CD14-positive monocyte (primary cell): ENCODE data around the gene C11orf42. TPM values are rescaled to one million over a fixed set of nuclear protein-coding genes. Genes with fewer than 3 reads are reported as not detected.

Experiments used
- DNase-seq, 3 donors: peaks; one replicate each; pipeline ENCODE4 v3.0.0-alpha.2; 2011 to 2022
- H2AFZ ChIP-seq: 2 replicates; pipeline ENCODE4 v1.6.0; 2012; ENCODE audit warnings: mild to moderate bottlenecking, low read depth, low read length, inconsistent platforms; ENCODE audit not compliant: insufficient read depth, poor library complexity, severe bottlenecking
- H3K27ac ChIP-seq, 2 donors: 1 replicate in 1 of 2; 2 replicates in 1 of 2; pipeline ENCODE4 v1.5.1; 2012 to 2013; ENCODE audit warnings: low read length in 2 of 2, control low read depth in 1 of 2, inconsistent platforms in 1 of 2, low read depth in 1 of 2, mild to moderate bottlenecking in 1 of 2
- H3K27me3 ChIP-seq, 2 donors: one replicate each; pipeline versions ENCODE4 v1.6.0 to v1.6.1; 2011 to 2013; ENCODE audit warnings: low read length in 2 of 2; ENCODE audit not compliant: control insufficient read depth in 2 of 2, insufficient read depth in 2 of 2
- H3K36me3 ChIP-seq, 2 donors: replicated peaks in 1 of 2; 1 replicate in 1 of 2; 2 replicates in 1 of 2; pipeline versions ENCODE4 v1.5.1 to v1.6.1; 2012 to 2013; ENCODE audit warnings: low read length in 2 of 2, control low read depth in 1 of 2, inconsistent platforms in 1 of 2, mild to moderate bottlenecking in 1 of 2; ENCODE audit not compliant: insufficient read depth in 2 of 2, control insufficient read depth in 1 of 2
- H3K4me1 ChIP-seq, 2 donors: 1 replicate in 1 of 2; 2 replicates in 1 of 2; pipeline versions ENCODE4 v1.5.1 to v1.6.1; 2012 to 2013; ENCODE audit warnings: low read length in 2 of 2, control low read depth in 1 of 2, inconsistent platforms in 1 of 2, mild to moderate bottlenecking in 1 of 2, moderate library complexity in 1 of 2; ENCODE audit not compliant: insufficient read depth in 2 of 2, control insufficient read depth in 1 of 2
- H3K4me2 ChIP-seq: replicated peaks from 2 replicates; pipeline ENCODE3; 2012; ENCODE audit warnings: low read length, moderate library complexity, mild to moderate bottlenecking; ENCODE audit not compliant: poor library complexity, severe bottlenecking; ENCODE audit errors: extremely low read depth
- H3K4me3 ChIP-seq, 3 experiments: fragments of 200-600 bp in 1 of 3; sonication (generic) in 1 of 3; replicated peaks in 1 of 3; 1 replicate in 2 of 3; 2 replicates in 1 of 3; pipeline ENCODE4 v1.5.1; 2011 to 2013; ENCODE audit warnings: low read length in 3 of 3, mild to moderate bottlenecking in 3 of 3, control low read depth in 2 of 3, low read depth in 2 of 3, inconsistent platforms in 1 of 3, moderate library complexity in 1 of 3
- H3K79me2 ChIP-seq: 2 replicates; pipeline ENCODE4 v1.6.0; 2012; ENCODE audit warnings: mild to moderate bottlenecking, control low read depth, inconsistent platforms, low read length, moderate library complexity; ENCODE audit not compliant: insufficient read depth
- H3K9ac ChIP-seq: 2 replicates; pipeline ENCODE4 v1.6.0; 2017; ENCODE audit warnings: low read length, mild to moderate bottlenecking; ENCODE audit not compliant: insufficient read depth, poor library complexity, severe bottlenecking
- H3K9me3 ChIP-seq, 2 donors: replicated peaks in 1 of 2; 1 replicate in 1 of 2; 2 replicates in 1 of 2; pipeline versions ENCODE4 v1.5.1 to v1.6.1; 2012 to 2013; ENCODE audit warnings: low read length in 2 of 2, control low read depth in 1 of 2; ENCODE audit not compliant: control insufficient read depth in 1 of 2, insufficient read depth in 1 of 2
- H4K20me1 ChIP-seq: 2 replicates; pipeline ENCODE4 v1.6.0; 2012; ENCODE audit warnings: mild to moderate bottlenecking, low read length, control low read depth, moderate library complexity; ENCODE audit not compliant: insufficient read depth
- H3K27ac Mint-ChIP-seq, 7 donors: one replicate each; pipeline ENCODE4 v1.8.0; 2020; ENCODE audit warnings: mild to moderate bottlenecking in 7 of 7, mixed read lengths in 7 of 7, moderate library complexity in 6 of 7, inconsistent platforms in 2 of 7
- H3K27me3 Mint-ChIP-seq, 3 donors: one replicate each; pipeline ENCODE4 v1.8.0; 2021 to 2022; ENCODE audit warnings: low read depth in 3 of 3, mild to moderate bottlenecking in 3 of 3, mixed read lengths in 3 of 3, moderate library complexity in 3 of 3, inconsistent platforms in 1 of 3
- H3K36me3 Mint-ChIP-seq, 2 donors: one replicate each; pipeline ENCODE4 v1.8.0; 2020; ENCODE audit warnings: mixed read lengths in 2 of 2, inconsistent platforms in 1 of 2, mild to moderate bottlenecking in 1 of 2
- H3K4me1 Mint-ChIP-seq: one replicate; pipeline ENCODE4 v1.8.0; 2020; ENCODE audit warnings: mild to moderate bottlenecking, mixed read lengths
- H3K4me3 Mint-ChIP-seq, 2 donors: one replicate each; pipeline ENCODE4 v1.8.0; 2020; ENCODE audit warnings: mild to moderate bottlenecking in 2 of 2, mixed read lengths in 2 of 2, moderate library complexity in 1 of 2
- H3K9me3 Mint-ChIP-seq, 7 donors: one replicate each; pipeline ENCODE4 v1.8.0; 2020 to 2022; ENCODE audit warnings: mixed read lengths in 7 of 7, mild to moderate bottlenecking in 6 of 7, moderate library complexity in 6 of 7, inconsistent platforms in 2 of 7
- WGBS: methylation state at CpG from one replicate; pipeline ENCODE4 v1.1.5; 2013; ENCODE audit warnings: missing lambda C conversion rate; ENCODE audit not compliant: insufficient coverage; 5-methylcytosine and 5-hydroxymethylcytosine counted together
- intact Hi-C, 2 donors: fragments of 100-400 bp; cut with micrococcal nuclease; formaldehyde crosslinking; loops; one replicate each; pipeline versions ENCODE4 v1.15.0 to v1.15.1; 2023
- polyA plus RNA-seq, 3 donors: library from polyadenylated mRNA; depleted of rRNA in 1 of 3; unstranded in 2 of 3; stranded (reverse) in 1 of 3; fragments of 300-500 nt in 2 of 3; fragments of >200 nt in 1 of 3; fragmentation: Illumina TruSeq in 2 of 3; gene quantifications; 1 replicate in 2 of 3; 2 replicates in 1 of 3; pipeline ENCODE4 v1.2.3, GENCODE V29; 2012 to 2021
- TF ChIP-seq, protein P1 (sequence below): fragments of 200-600 bp; IDR thresholded peaks from one replicate; pipeline ENCODE4 v1.8.0; 2022; ENCODE audit warnings: antibody characterized with exemption, mild to moderate bottlenecking

The C11orf42 gene
- polyA plus RNA-seq, 3 donors: not detected

- no peaks in the 10 kb centered on the region for H3K36me3 Mint-ChIP-seq
- Histone ChIP-seq H3K9me3 (peaks cover 0 to 21% of the 10 kb centered on the region in 2 donors), H4K20me1 (no peaks in the 10 kb centered on the region), H3K27ac (no peak overlapping the region), H3K4me2 (peak overlapping the region; percentile 71), H3K79me2 (no peaks in the 10 kb centered on the region), H3K4me1 (peaks cover 14 to 18% of the 10 kb centered on the region in 2 donors), H3K36me3 (no peaks in the 10 kb centered on the region), H3K27me3 (peaks cover 85 to 96% of the 10 kb centered on the region in 2 donors), H3K9ac (no peak overlapping the region), H2AFZ (no peak overlapping the region), H3K4me3 (no peak overlapping the region)
- peaks cover 0 to 12% (median 2%) of the 10 kb centered on the region in 7 donors for H3K9me3 Mint-ChIP-seq
- intact Hi-C loops: no loop called here
- no peak for DNase-seq
- peaks cover 12% of the 10 kb centered on the region for H3K4me1 Mint-ChIP-seq
- 33% methylated on average over 2 of the region's 5 CpGs for WGBS
- H3K27me3 Mint-ChIP-seq: peaks cover 0 to 29% (median 3%) of the 10 kb centered on the region in 3 donors
- no peak overlapping the region for H3K4me3 Mint-ChIP-seq
- no peak overlapping the region for H3K27ac Mint-ChIP-seq
- TF ChIP-seq, protein P1, sequence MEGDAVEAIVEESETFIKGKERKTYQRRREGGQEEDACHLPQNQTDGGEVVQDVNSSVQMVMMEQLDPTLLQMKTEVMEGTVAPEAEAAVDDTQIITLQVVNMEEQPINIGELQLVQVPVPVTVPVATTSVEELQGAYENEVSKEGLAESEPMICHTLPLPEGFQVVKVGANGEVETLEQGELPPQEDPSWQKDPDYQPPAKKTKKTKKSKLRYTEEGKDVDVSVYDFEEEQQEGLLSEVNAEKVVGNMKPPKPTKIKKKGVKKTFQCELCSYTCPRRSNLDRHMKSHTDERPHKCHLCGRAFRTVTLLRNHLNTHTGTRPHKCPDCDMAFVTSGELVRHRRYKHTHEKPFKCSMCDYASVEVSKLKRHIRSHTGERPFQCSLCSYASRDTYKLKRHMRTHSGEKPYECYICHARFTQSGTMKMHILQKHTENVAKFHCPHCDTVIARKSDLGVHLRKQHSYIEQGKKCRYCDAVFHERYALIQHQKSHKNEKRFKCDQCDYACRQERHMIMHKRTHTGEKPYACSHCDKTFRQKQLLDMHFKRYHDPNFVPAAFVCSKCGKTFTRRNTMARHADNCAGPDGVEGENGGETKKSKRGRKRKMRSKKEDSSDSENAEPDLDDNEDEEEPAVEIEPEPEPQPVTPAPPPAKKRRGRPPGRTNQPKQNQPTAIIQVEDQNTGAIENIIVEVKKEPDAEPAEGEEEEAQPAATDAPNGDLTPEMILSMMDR: no peak
Observed at GRCh38 chr11:6260207-6260726, 54.9 kb downstream of the C11orf42 start.

Other genes starting within 250 kb of the C11orf42 start
- gene OR56A5, start 237.1 kb upstream of the C11orf42 start, polyA plus RNA-seq: not detected
- gene OR52L1, start 218.6 kb upstream of the C11orf42 start, polyA plus RNA-seq: not detected
- gene OR56A4, start 198.6 kb upstream of the C11orf42 start, polyA plus RNA-seq: not detected
- gene OR56A1, start 174.8 kb upstream of the C11orf42 start, polyA plus RNA-seq: under 1 TPM in 1 of 3 donors, not detected in 2; 0.01 TPM
- gene OR56B4, start 97.9 kb upstream of the C11orf42 start, polyA plus RNA-seq: not detected
- gene OR52B2, start 35.2 kb upstream of the C11orf42 start, polyA plus RNA-seq: not detected
- gene OR52W1, start 6.3 kb upstream of the C11orf42 start, polyA plus RNA-seq: not detected
- gene FHIP1B, start 29.1 kb downstream of the C11orf42 start, polyA plus RNA-seq: 10 to 100 TPM; 14.2 to 64.1 (median 18.9) TPM
- gene CNGA4, start 33.5 kb downstream of the C11orf42 start, polyA plus RNA-seq: under 1 TPM in 1 of 3 donors, not detected in 2; 0.69 TPM
- not detected for gene CCKBR, start 54.3 kb downstream of the C11orf42 start, polyA plus RNA-seq
- gene CAVIN3, start 114.9 kb downstream of the C11orf42 start, polyA plus RNA-seq: 10 to 100 TPM in 2 of 3 donors, 1 to 10 TPM in 1; 3.1 to 13.6 (median 11.2) TPM
- gene SMPD1, start 184.9 kb downstream of the C11orf42 start, polyA plus RNA-seq: 10 to 100 TPM in 1 of 3 donors, 1 to 10 TPM in 2; 4.2 to 22.6 (median 4.9) TPM
- 1 to 10 TPM in 2 of 3 donors, under 1 TPM in 1; 0.85 to 2.5 (median 2.4) TPM for gene APBB1, start 213.5 kb downstream of the C11orf42 start, polyA plus RNA-seq
- gene HPX, start 235.4 kb downstream of the C11orf42 start, polyA plus RNA-seq: under 1 TPM in 1 of 3 donors, not detected in 2; 0.40 TPM